Liver (tissue), 3 donors: ENCODE data around the gene BOD1L1.

Experiments
- CTCF ChIP-seq: fragments of 150-350 bp; IDR thresholded peaks from 2 replicates; pipeline ENCODE4 v1.5.1; 2017; ENCODE audit warnings: improper control_type of control experiment, low read depth, low read length; ENCODE audit not compliant: missing input control
- GABPA ChIP-seq, 2 donors: IDR thresholded peaks in 1 of 2; conservative IDR thresholded peaks in 1 of 2; 2 replicates each; pipeline ENCODE4 v1.6.1; 2016; ENCODE audit warnings: antibody characterized with exemption in 2 of 2, mild to moderate bottlenecking in 1 of 2, moderate library complexity in 1 of 2
- MAX ChIP-seq: IDR thresholded peaks from 2 replicates; pipeline ENCODE4 v1.6.1; 2016; ENCODE audit warnings: antibody characterized with exemption
- donor health status: healthy.
- donor health status: healthy.

DNA sequence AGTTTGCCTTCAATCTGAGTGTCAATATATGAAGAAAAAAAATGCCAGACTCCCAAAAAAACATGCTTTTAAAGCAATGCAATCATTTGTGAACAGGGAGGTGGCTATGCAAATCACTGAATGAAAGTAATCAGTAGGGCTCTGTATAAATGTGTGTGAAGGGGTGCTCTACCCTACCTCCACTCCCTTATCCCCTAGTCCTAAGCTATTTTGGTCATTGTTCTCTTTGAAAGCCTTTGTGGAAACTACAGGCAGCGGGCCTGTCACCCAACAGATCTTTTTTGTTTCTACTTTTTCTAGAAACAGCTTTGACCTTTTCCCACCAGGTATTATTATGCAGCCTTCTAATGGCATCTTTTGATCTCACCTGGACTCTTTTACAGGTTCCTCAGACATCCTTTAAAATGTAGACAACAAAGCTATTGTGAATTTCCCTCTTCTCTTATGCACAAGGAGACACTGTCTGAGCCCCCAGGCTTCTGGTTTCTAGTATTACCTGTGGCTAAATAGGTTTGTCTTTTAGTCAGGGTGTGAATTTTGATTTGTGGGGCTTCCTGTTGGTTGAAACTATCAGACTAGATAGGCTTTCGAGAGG, 9.2 kb downstream of the BOD1L1 start:
- TF ChIP-seq CTCF (no peak), GABPA (IDR thresholded peaks at IDR 0.05 in 1 of 2, conservative IDR thresholded peaks at IDR 0.05 in 1 of 2) (no peak), MAX (no peak)
